Limb (tissue), 2 donors: ENCODE results near the gene NME9.
"Not testable (repeated sequence)": the region's sequence is repeated elsewhere in the genome, so short reads cannot be mapped to it uniquely, and the experiment has no call there.

Experiments
- DNase-seq, 2 donors: peaks; one replicate each; pipeline ENCODE4 v3.0.0-alpha.2; 2016; ENCODE audit errors: extremely low spot score in 2 of 2

NME9 gene

GRCh38 chr3:138329127-138329983 lies at the start of gene NME9:
NME9 (minus strand) TSS chr3:138329851; CDS start chr3:138329335, 516 bp downstream.
- peak; percentile 75 to 91 for DNase-seq

- no peak for DNase-seq
Measured at GRCh38 chr3:138378990-138379389, 49.3 kb upstream of the NME9 start.

- DNase-seq = no peak
Measured at GRCh38 chr3:138378331-138378730, 48.7 kb upstream of the NME9 start.

- no peak for DNase-seq
Measured at GRCh38 chr3:138377804-138378203, 48.2 kb upstream of the NME9 start.

GRCh38 chr3:138377212-138377611 lies 47.6 kb upstream of the NME9 start:
- DNase-seq = not testable (repeated sequence)

- DNase-seq = no peak
Measured at GRCh38 chr3:138376663-138377062, 47.0 kb upstream of the NME9 start.

- DNase-seq = no peak
Measured at GRCh38 chr3:138375447-138375846, 45.8 kb upstream of the NME9 start.

GRCh38 chr3:138374573-138375134 lies 45.0 kb upstream of the NME9 start:
- DNase-seq = no peak

GRCh38 chr3:138373736-138374094 lies 44.1 kb upstream of the NME9 start:
- DNase-seq = no peak

- no peak for DNase-seq
Measured at GRCh38 chr3:138373087-138373735, 43.6 kb upstream of the NME9 start.

- DNase-seq = no peak
Measured at GRCh38 chr3:138371070-138371965, 41.7 kb upstream of the NME9 start.

GRCh38 chr3:138370321-138370720 lies 40.7 kb upstream of the NME9 start:
- DNase-seq = no peak

- no peak for DNase-seq
Measured at GRCh38 chr3:138369151-138369900, 39.7 kb upstream of the NME9 start.

GRCh38 chr3:138367911-138368310 lies 38.3 kb upstream of the NME9 start:
- DNase-seq = peak; percentile 40 to 47

- no peak for DNase-seq
Measured at GRCh38 chr3:138367326-138367850, 37.7 kb upstream of the NME9 start.

GRCh38 chr3:138366006-138366759 lies 36.5 kb upstream of the NME9 start:
- no peak for DNase-seq

- no peak for DNase-seq
Measured at GRCh38 chr3:138365253-138365555, 35.6 kb upstream of the NME9 start.

GRCh38 chr3:138364356-138365252 lies 35.0 kb upstream of the NME9 start:
- no peak for DNase-seq

GRCh38 chr3:138363322-138363721 lies 33.7 kb upstream of the NME9 start:
- no peak for DNase-seq
